Measurements from ENCODE around the gene ZNF20.
A peak's percentile ranks its signal among the peaks of the same experiment; 100 is the strongest.
"Not testable (repeated sequence)": the region's sequence is repeated elsewhere in the genome, so short reads cannot be mapped to it uniquely, and the experiment has no call there.

Gene ZNF20

DNA sequence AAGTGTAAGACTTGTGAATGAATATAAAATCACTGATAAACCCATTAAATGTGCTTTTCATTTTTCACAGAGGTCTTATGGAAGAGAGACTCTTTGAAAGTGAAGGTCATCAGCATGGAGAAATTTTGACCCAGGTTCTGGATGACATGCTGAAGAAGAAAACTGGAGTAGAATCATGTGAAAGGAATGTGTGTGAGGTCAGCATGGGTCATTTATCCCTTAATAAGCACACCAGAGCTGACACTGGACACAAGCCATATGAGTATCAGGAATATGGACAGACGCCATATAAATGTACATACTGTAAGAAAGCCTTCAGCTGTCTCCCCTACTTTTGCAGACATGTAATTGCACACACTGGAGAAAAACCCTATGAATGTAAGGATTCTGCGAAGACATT, 29.0 kb downstream of the ZNF20 start:
- peaks cover 30% of the 10 kb centered on the region for H3K36me3 ChIP-seq (ENCODE audit: insufficient read depth, low read length)
- H3K9me3 ChIP-seq (replicated peaks; ENCODE audit: low read length): peaks cover 15% of the 10 kb centered on the region

DNA sequence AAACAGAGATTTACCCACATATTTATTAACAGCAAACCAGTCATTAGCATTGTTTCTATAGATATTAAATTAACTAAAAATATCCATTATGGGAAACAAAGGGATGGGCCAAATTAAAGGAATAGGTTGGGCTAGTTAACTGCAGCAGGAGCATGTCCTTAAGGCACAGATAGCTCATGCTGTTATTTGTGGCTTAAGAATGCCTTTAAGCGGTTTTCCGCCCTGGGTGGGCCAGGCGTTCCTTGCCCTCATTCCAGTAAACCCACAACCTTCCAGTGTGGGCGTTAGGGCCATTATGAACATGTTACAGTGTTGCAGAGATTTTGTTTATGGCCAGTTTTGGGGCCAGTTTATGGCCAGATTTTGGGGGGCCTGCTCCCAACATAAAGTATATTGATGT, 36.2 kb downstream of the ZNF20 start:
- H3K4me3 ChIP-seq (ENCODE audit: low read length); H3K9me3 ChIP-seq (replicated peaks; ENCODE audit: low read length); H3K4me2 ChIP-seq (ENCODE audit: low read length); H3K27me3 ChIP-seq (ENCODE audit: control insufficient read depth, insufficient read depth, low read length); H3K9ac ChIP-seq (ENCODE audit: low read depth, low read length); H3K36me3 ChIP-seq (ENCODE audit: insufficient read depth, low read length); H3K4me1 ChIP-seq (ENCODE audit: control insufficient read depth, insufficient read depth, low read length): not testable (repeated sequence)

More for the DNA sequence above, 29.0 kb downstream of the ZNF20 start:
- H3K27me3 ChIP-seq (ENCODE audit: control insufficient read depth, insufficient read depth, low read length): no peaks in the 10 kb centered on the region
- no peak overlapping the region for H3K9ac ChIP-seq (ENCODE audit: low read depth, low read length)
- no peak overlapping the region for H3K4me3 ChIP-seq (ENCODE audit: low read length)
- H3K4me1 ChIP-seq (ENCODE audit: control insufficient read depth, insufficient read depth, low read length): no peaks in the 10 kb centered on the region
- no peak overlapping the region for H3K4me2 ChIP-seq (ENCODE audit: low read length)

DNA sequence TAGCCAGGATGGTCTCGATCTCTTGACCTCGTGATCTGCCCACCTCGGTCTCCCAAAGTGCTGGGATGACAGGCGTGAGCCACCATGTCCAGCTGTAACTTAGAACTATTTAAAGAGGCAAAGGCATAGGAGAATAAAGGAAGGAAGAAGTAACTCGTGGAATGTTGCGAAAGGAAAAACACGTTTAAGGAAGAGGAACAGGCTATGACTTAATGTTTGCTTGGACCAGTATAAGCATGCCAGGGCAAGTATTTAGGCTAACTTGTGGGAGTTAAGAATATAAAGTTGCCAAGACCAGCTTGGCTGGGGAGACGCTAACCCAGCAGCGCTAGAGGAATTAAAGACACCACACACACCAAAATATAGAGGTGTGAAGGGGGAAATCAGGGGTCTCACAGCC, 42.1 kb downstream of the ZNF20 start:
- H3K4me1 ChIP-seq (ENCODE audit: control insufficient read depth, insufficient read depth, low read length): peaks cover 5% of the 10 kb centered on the region
- H3K27me3 ChIP-seq (ENCODE audit: control insufficient read depth, insufficient read depth, low read length): no peaks in the 10 kb centered on the region
- no peak overlapping the region for H3K4me3 ChIP-seq (ENCODE audit: low read length)
- no peaks in the 10 kb centered on the region for H3K9me3 ChIP-seq (replicated peaks; ENCODE audit: low read length)
- peaks cover 3% of the 10 kb centered on the region for H3K36me3 ChIP-seq (ENCODE audit: insufficient read depth, low read length)
- no peak overlapping the region for H3K9ac ChIP-seq (ENCODE audit: low read depth, low read length)
- H3K4me2 ChIP-seq (ENCODE audit: low read length): no peak overlapping the region

DNA sequence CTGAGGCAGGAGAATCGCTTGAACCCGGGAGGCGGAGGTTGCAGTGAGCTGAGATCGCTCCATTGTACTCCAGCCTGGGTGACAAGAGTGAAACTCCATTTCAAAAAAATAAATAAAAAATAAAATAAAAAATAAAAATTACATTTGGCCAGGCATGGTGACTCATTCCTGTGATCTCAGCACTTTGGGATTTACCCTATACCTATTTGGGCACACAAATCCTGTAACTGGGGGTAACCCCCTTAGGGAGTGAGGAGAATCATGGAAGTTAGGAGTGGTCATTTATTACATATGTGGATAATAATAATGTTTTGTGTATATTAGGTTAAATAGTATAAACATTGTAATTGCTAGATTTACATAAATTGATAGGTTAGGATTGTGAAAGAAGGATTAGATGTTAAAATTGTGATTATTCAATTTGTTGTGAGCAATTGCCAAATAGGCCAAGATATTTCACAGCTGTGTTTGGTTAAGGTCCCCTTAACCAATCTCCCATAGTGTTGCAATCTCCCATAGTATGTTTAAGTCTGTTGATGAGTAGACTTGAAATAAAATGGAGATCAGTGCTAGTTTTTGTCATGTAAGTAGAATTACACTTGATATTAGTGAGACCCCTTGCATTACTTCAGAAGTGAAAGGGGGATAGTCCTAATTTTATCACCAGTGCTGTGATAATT, 44.9 kb downstream of the ZNF20 start:
- Histone ChIP-seq H3K9me3 (replicated peaks; ENCODE audit: low read length) (no peaks in the 10 kb centered on the region), H3K9ac (ENCODE audit: low read depth, low read length) (no peak overlapping the region), H3K27me3 (ENCODE audit: control insufficient read depth, insufficient read depth, low read length) (no peaks in the 10 kb centered on the region), H3K4me2 (ENCODE audit: low read length) (no peak overlapping the region), H3K4me3 (ENCODE audit: low read length) (no peak overlapping the region), H3K36me3 (ENCODE audit: insufficient read depth, low read length) (peaks cover 3% of the 10 kb centered on the region), H3K4me1 (ENCODE audit: control insufficient read depth, insufficient read depth, low read length) (peaks cover 5% of the 10 kb centered on the region)

DNA sequence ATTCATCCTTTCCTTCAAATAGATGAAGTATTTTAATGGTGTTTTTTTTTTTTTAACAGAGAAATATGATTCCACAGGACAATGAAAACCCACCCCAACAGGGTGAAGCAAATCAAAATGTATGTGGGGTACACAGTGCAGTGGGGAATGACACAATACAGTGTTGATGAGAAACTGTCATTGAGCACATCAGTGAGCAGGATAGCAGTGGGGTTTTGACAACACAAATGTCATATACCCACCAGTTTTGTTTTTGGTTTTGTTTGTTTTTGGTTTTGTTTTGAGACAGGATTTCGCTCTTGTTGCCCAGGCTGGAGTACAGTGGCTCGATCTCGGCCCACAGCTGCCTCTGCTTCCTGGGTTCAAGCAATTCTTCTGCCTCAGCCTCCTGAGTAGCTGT, 46.4 kb downstream of the ZNF20 start:
- Histone ChIP-seq H3K4me2 (ENCODE audit: low read length) (no peak overlapping the region), H3K27me3 (ENCODE audit: control insufficient read depth, insufficient read depth, low read length) (no peaks in the 10 kb centered on the region), H3K4me3 (ENCODE audit: low read length) (no peak overlapping the region), H3K36me3 (ENCODE audit: insufficient read depth, low read length) (peaks cover 3% of the 10 kb centered on the region), H3K9ac (ENCODE audit: low read depth, low read length) (no peak overlapping the region), H3K9me3 (replicated peaks; ENCODE audit: low read length) (no peaks in the 10 kb centered on the region), H3K4me1 (ENCODE audit: control insufficient read depth, insufficient read depth, low read length) (peaks cover 5% of the 10 kb centered on the region)

DNA sequence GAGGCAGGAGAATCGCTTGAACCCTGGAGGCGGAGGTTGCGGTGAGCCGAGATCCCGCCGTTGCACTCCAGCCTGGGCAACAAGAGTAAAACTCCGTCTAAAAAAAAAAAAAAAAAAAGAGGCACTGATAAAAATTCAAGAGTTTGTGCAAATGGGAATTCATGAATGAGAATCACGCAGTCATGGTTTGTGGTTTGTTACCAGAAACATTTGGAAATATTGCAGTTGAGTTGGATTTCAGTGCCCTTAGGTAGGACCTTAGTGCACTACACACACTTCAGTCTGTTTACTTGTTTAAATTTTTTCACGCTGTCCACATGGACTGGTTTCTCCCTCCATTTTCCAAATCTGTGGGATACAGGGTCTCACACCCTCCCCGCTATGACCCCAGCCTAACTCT, 47.2 kb downstream of the ZNF20 start:
- H3K36me3 ChIP-seq (ENCODE audit: insufficient read depth, low read length): peaks cover under 1% of the 10 kb centered on the region
- no peaks in the 10 kb centered on the region for H3K9me3 ChIP-seq (replicated peaks; ENCODE audit: low read length)
- peak overlapping the region; percentile 90 for H3K4me3 ChIP-seq (ENCODE audit: low read length)
- peak overlapping the region; percentile 86 for H3K9ac ChIP-seq (ENCODE audit: low read depth, low read length)
- peak overlapping the region; percentile 91 for H3K4me2 ChIP-seq (ENCODE audit: low read length)
- H3K4me1 ChIP-seq (ENCODE audit: control insufficient read depth, insufficient read depth, low read length): peaks cover 5% of the 10 kb centered on the region
- no peaks in the 10 kb centered on the region for H3K27me3 ChIP-seq (ENCODE audit: control insufficient read depth, insufficient read depth, low read length)

DNA sequence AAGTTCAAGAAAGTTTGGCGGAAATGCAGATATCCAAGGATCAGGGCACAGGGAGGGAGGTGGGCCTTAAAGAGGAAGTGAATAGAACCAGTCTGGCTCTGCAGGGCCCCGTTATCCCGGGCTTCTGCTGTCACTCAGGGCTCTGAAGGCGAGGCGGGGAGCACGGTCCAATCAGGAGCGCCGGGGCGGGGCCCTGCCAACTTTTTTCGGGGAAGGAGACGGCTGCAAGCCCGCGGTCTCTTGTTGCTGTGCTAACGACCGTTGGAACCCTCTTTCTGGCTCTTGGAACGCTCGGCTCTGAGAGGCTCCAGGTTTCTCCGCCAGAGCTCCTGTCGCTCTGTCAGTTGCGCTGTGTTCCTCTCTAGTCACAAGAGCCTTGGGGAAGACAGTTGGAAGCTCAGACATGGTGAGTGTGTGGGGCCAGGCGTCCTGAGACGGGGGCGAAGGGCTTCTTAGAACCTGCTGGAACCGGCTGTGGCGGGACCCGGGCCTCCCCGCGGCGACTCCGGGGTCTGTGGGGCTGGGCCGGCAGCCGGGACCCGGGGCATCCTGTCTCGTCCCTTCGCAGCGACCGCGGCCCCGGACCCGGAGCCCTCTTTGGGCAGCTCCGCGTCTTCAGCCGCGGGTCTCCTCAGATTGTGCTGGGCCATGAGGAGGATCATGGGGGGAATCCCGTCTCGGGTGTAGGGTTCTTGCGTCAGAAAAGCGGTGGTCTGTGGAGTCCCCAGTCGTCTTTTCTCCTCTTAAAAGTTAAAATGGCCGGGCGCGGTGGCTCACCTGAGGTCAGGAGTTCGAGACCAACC, 47.9 kb downstream of the ZNF20 start:
- Histone ChIP-seq H3K9me3 (replicated peaks; ENCODE audit: low read length) (no peaks in the 10 kb centered on the region), H3K4me2 (ENCODE audit: low read length) (peak overlapping the region; percentile 91), H3K4me1 (ENCODE audit: control insufficient read depth, insufficient read depth, low read length) (peaks cover 5% of the 10 kb centered on the region), H3K9ac (ENCODE audit: low read depth, low read length) (peak overlapping the region; percentile 86), H3K4me3 (ENCODE audit: low read length) (peak overlapping the region; percentile 90), H3K36me3 (ENCODE audit: insufficient read depth, low read length) (no peaks in the 10 kb centered on the region), H3K27me3 (ENCODE audit: control insufficient read depth, insufficient read depth, low read length) (no peaks in the 10 kb centered on the region)

DNA sequence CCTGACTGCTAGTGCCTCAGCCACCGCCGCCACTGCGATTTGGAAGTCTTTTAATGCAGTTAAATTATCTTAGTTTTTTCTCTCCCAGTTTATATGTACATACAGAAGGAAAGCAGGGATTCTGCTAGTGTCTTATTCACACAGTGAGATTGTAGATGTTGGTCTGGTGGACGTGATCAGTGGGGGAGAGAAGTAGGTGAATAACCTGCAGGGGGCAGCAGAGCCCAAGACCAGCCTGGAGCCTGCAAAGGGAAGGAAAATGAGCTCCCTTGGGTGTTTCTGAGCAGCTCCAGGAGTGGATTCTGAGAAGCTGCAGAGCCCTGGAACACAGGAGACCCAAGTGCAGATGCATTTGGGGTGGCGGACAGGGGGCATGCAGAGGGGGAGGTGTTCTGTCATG, 49.3 kb downstream of the ZNF20 start:
- Histone ChIP-seq H3K4me1 (ENCODE audit: control insufficient read depth, insufficient read depth, low read length) (peaks cover 5% of the 10 kb centered on the region), H3K9ac (ENCODE audit: low read depth, low read length) (no peak overlapping the region), H3K9me3 (replicated peaks; ENCODE audit: low read length) (no peaks in the 10 kb centered on the region), H3K4me2 (ENCODE audit: low read length) (no peak overlapping the region), H3K36me3 (ENCODE audit: insufficient read depth, low read length) (no peaks in the 10 kb centered on the region), H3K4me3 (ENCODE audit: low read length) (no peak overlapping the region), H3K27me3 (ENCODE audit: control insufficient read depth, insufficient read depth, low read length) (no peaks in the 10 kb centered on the region)

DNA sequence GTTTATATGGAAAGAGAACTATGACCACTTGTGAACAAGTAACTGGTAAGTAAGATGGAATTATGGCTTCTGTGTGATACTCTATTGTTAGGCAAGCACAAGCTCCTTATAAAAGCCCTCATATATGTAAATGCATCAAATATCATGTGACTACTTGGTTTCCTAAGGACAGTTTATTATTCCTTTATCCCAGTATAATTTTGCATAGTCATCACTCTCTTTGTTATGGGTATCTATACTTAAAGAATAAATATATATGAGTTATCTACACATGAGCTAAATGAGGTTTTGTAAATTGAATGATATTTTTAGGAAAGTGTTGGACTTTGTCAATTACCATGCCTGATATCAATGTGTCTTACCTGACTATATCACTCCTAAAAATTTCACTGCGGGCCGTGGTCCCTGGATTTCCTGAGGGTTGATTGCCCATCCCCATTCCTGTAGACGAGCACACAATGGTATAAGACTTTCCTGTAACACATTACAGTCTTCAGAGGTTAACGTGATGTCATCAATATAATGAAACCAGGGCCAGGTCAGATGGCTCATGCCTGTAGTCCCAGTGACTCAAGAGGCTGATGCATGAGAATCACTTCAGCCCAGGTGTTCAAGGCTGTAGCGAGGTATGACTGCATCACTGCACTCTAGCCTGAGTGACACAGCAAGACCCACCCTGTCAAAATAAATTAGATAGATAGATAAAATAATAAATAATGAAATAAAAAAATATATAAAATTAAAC, 54.9 kb downstream of the ZNF20 start:
- Histone ChIP-seq H3K9ac (ENCODE audit: low read depth, low read length) (no peak overlapping the region), H3K9me3 (replicated peaks; ENCODE audit: low read length) (peaks cover 9% of the 10 kb centered on the region), H3K4me3 (ENCODE audit: low read length) (no peak overlapping the region), H3K36me3 (ENCODE audit: insufficient read depth, low read length) (peaks cover 2% of the 10 kb centered on the region), H3K4me1 (ENCODE audit: control insufficient read depth, insufficient read depth, low read length) (no peaks in the 10 kb centered on the region), H3K27me3 (ENCODE audit: control insufficient read depth, insufficient read depth, low read length) (no peaks in the 10 kb centered on the region), H3K4me2 (ENCODE audit: low read length) (no peak overlapping the region)

DNA sequence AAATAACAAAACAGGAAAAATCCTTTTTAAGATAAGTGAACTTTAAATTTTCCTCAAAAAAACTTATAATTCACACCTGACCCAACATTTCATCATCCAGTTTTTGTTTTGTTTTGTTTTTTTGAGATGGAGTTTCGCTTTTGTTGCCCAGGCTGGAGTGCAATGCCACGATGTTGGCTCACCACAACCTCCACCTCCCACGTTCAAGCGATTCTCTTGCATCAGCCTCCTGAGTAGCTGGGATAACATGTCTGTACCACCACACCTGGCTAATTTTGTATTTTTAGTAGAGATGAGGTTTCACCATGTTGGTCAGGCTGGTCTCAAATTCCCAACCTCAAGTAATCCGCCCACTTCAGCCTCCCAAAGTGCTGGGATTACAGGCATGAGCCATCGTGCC, 56.8 kb downstream of the ZNF20 start:
- not testable (repeated sequence) for H3K9ac ChIP-seq (ENCODE audit: low read depth, low read length); H3K4me2 ChIP-seq (ENCODE audit: low read length); H3K4me1 ChIP-seq (ENCODE audit: control insufficient read depth, insufficient read depth, low read length); H3K4me3 ChIP-seq (ENCODE audit: low read length); H3K27me3 ChIP-seq (ENCODE audit: control insufficient read depth, insufficient read depth, low read length)
- peaks cover 11% of the 10 kb centered on the region for H3K36me3 ChIP-seq (ENCODE audit: insufficient read depth, low read length)
- peaks cover 17% of the 10 kb centered on the region for H3K9me3 ChIP-seq (replicated peaks; ENCODE audit: low read length)

Measured in skeletal muscle satellite cell (primary cell).